GM12878 (cell line): ENCODE results near the gene VAV2.

Experiments
- CBX3 ChIP-seq: fragments of 200-600 bp; sonication (generic); IDR thresholded peaks from 2 replicates; pipeline ENCODE4 v1.6.1; 2016; ENCODE audit warnings: low read depth, borderline replicate concordance
- FOXK2 ChIP-seq: fragments of 450-650 bp; IDR thresholded peaks from 2 replicates; pipeline ENCODE4 v1.6.1; 2017; ENCODE audit warnings: mild to moderate bottlenecking, moderate library complexity
- HDAC2 ChIP-seq: fragments of 200-600 bp; sonication (generic); IDR thresholded peaks from 2 replicates; pipeline ENCODE4 v1.6.1; 2017
- MLLT1 ChIP-seq: fragments of 450-650 bp; IDR thresholded peaks from 2 replicates; pipeline ENCODE4 v1.6.1; 2016; ENCODE audit warnings: mild to moderate bottlenecking
- PKNOX1 ChIP-seq: fragments of 450-650 bp; IDR thresholded peaks from 2 replicates; pipeline ENCODE4 v1.6.1; 2016; ENCODE audit warnings: mild to moderate bottlenecking
- SP1 ChIP-seq: IDR thresholded peaks from one replicate; pipeline ENCODE4 v1.6.1; 2011; ENCODE audit warnings: low read depth, low read length
- SPI1 ChIP-seq: IDR thresholded peaks from 2 replicates; pipeline ENCODE4 v1.6.1; 2011; ENCODE audit warnings: low read depth, mild to moderate bottlenecking, low read length, moderate library complexity, borderline replicate concordance; ENCODE audit not compliant: insufficient read depth
- TF ChIP-seq, protein P1 (sequence below), 3 experiments: IDR thresholded peaks in 2 of 3; conservative IDR thresholded peaks in 1 of 3; 2 replicates each; pipeline ENCODE4 v1.5.1; 2011; ENCODE audit warnings: low read depth in 3 of 3, low read length in 3 of 3, mild to moderate bottlenecking in 3 of 3, control low read depth in 2 of 3, moderate library complexity in 2 of 3, inconsistent platforms in 1 of 3, mixed read lengths in 1 of 3; ENCODE audit not compliant: control insufficient read depth in 2 of 3, insufficient read depth in 1 of 3; ENCODE audit errors: extremely low read depth in 1 of 3
- TF ChIP-seq, protein P2 (sequence below): fragments of 150-350 bp; IDR thresholded peaks from 2 replicates; pipeline ENCODE4 v1.6.1; 2014; ENCODE audit warnings: mild to moderate bottlenecking, low read depth, low read length
- TF ChIP-seq, protein P3 (sequence below): IDR thresholded peaks from 2 replicates; pipeline ENCODE4 v1.6.1; 2012; ENCODE audit warnings: mild to moderate bottlenecking, low read depth, low read length
- TF ChIP-seq, protein P4 (sequence below): IDR thresholded peaks from 2 replicates; pipeline ENCODE4 v1.6.1; 2012; ENCODE audit warnings: low read depth, low read length, improper control_type of control experiment

DNA sequence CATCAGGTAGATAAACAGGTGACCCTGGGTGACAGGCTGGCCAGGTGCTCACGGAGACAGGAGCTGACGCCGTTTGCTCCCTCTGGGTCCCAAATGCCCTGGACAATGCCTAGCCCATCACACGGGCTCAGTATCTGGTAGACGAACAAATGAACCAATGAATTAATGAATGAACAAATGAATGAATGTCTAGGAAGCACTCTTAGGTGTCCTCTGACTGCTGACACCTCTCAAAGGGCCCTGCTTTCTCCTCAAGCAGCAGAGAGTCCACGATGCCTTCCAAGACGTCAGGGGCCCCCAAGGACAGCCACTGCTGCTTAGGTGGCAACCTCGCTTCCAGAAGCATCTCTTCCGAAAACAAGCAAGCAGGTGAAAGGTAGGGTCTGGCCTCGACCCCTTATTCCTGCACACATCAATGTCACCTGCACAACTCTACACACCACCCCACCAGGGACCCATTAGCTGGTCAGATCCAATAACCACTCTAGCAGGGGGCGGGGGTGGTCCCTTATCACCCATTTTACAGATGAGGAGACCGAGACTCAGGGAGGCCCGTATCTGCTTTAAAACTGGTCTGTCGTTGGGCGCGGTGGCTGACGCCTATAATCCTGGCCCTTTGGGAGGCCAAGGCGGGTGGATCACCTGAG is 45.2 kb downstream of the VAV2 start:
- TF ChIP-seq, protein P1, sequence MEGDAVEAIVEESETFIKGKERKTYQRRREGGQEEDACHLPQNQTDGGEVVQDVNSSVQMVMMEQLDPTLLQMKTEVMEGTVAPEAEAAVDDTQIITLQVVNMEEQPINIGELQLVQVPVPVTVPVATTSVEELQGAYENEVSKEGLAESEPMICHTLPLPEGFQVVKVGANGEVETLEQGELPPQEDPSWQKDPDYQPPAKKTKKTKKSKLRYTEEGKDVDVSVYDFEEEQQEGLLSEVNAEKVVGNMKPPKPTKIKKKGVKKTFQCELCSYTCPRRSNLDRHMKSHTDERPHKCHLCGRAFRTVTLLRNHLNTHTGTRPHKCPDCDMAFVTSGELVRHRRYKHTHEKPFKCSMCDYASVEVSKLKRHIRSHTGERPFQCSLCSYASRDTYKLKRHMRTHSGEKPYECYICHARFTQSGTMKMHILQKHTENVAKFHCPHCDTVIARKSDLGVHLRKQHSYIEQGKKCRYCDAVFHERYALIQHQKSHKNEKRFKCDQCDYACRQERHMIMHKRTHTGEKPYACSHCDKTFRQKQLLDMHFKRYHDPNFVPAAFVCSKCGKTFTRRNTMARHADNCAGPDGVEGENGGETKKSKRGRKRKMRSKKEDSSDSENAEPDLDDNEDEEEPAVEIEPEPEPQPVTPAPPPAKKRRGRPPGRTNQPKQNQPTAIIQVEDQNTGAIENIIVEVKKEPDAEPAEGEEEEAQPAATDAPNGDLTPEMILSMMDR (IDR thresholded peaks at IDR 0.05 in 2 of 3, conservative IDR thresholded peaks at IDR 0.05 in 1 of 3; ENCODE audit: control insufficient read depth in 2 of 3, extremely low read depth in 1 of 3, insufficient read depth in 1 of 3, low read depth in 3 of 3, low read length in 3 of 3) = no peak
- TF ChIP-seq PKNOX1 (no peak), MLLT1 (no peak), HDAC2 (no peak), CBX3 (no peak), FOXK2 (no peak), SP1 (no peak), SPI1 (no peak)
- TF ChIP-seq, protein P2, sequence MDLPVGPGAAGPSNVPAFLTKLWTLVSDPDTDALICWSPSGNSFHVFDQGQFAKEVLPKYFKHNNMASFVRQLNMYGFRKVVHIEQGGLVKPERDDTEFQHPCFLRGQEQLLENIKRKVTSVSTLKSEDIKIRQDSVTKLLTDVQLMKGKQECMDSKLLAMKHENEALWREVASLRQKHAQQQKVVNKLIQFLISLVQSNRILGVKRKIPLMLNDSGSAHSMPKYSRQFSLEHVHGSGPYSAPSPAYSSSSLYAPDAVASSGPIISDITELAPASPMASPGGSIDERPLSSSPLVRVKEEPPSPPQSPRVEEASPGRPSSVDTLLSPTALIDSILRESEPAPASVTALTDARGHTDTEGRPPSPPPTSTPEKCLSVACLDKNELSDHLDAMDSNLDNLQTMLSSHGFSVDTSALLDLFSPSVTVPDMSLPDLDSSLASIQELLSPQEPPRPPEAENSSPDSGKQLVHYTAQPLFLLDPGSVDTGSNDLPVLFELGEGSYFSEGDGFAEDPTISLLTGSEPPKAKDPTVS = no peak
- TF ChIP-seq, protein P3, sequence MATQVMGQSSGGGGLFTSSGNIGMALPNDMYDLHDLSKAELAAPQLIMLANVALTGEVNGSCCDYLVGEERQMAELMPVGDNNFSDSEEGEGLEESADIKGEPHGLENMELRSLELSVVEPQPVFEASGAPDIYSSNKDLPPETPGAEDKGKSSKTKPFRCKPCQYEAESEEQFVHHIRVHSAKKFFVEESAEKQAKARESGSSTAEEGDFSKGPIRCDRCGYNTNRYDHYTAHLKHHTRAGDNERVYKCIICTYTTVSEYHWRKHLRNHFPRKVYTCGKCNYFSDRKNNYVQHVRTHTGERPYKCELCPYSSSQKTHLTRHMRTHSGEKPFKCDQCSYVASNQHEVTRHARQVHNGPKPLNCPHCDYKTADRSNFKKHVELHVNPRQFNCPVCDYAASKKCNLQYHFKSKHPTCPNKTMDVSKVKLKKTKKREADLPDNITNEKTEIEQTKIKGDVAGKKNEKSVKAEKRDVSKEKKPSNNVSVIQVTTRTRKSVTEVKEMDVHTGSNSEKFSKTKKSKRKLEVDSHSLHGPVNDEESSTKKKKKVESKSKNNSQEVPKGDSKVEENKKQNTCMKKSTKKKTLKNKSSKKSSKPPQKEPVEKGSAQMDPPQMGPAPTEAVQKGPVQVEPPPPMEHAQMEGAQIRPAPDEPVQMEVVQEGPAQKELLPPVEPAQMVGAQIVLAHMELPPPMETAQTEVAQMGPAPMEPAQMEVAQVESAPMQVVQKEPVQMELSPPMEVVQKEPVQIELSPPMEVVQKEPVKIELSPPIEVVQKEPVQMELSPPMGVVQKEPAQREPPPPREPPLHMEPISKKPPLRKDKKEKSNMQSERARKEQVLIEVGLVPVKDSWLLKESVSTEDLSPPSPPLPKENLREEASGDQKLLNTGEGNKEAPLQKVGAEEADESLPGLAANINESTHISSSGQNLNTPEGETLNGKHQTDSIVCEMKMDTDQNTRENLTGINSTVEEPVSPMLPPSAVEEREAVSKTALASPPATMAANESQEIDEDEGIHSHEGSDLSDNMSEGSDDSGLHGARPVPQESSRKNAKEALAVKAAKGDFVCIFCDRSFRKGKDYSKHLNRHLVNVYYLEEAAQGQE = no peak
- TF ChIP-seq, protein P4, sequence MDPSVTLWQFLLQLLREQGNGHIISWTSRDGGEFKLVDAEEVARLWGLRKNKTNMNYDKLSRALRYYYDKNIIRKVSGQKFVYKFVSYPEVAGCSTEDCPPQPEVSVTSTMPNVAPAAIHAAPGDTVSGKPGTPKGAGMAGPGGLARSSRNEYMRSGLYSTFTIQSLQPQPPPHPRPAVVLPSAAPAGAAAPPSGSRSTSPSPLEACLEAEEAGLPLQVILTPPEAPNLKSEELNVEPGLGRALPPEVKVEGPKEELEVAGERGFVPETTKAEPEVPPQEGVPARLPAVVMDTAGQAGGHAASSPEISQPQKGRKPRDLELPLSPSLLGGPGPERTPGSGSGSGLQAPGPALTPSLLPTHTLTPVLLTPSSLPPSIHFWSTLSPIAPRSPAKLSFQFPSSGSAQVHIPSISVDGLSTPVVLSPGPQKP = no peak
